Activated naive CD4-positive, alpha-beta T cell treated with Interleukin-2 at 50 U/mL for 16 hours (primary cell): ENCODE measurements around the gene HSH2D.

Experiments used
- DNase-seq: peaks from one replicate; pipeline ENCODE4 v3.0.0-alpha.2; 2020

The HSH2D gene

GRCh38 chr19:16121141-16121540 is 22.3 kb upstream of the HSH2D start:
- DNase-seq, result no peak

GRCh38 chr19:16121967-16122366 is 21.5 kb upstream of the HSH2D start:
- no peak for DNase-seq

DNA sequence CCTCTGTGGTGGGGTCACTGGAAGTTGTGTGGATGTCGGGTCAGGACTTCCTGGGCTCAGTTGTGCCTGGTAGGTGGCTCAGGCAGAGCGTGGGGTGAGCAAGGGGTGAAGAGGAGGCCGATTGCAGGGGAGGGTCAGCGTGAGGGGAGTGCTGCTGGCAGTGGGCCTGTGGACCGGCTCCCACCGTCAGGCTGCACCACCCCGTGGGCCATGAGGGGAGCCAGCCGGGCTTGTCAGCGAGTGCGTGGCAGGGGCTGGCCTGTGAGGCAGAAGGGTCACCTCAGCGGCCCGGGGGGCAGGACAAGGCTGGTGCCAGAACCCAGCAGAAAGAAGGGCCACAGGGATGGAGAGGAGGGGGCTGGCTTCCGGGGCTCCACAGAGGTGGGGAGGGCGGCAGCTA is 18.5 kb upstream of the HSH2D start:
- DNase-seq, result no peak

GRCh38 chr19:16125737-16126495 is 17.6 kb upstream of the HSH2D start:
- DNase-seq, result no peak

GRCh38 chr19:16127080-16127479 is 16.4 kb upstream of the HSH2D start:
- no peak for DNase-seq

DNA sequence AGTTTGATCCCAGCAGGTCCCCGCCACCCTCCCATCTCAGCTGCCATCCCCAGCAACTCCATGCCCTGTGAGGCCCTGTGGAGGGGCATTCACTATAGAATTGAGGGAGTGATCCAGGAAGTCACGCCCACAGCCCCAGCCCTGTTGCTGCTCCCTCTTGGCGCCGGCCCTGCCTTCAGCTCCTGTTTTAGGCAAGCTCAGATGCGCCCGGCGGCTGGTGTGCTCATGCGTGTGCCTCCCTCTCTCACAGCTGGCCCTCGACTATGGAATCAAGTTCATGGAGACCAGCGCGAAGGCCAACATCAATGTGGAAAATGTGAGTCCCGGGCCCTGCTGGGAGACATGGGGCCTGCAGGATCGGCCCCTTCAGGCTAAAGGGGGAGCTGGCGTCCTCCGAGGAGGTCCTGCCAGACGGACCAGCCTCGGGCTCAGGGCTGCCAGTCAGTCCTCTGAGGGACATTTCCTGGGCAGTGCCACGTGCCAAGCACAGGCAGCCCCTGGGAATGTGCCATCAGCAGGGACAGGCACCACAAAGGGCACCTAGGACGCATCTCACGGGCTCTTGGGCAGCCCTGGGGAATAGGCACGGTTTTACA is 15.6 kb upstream of the HSH2D start:
- no peak for DNase-seq

DNA sequence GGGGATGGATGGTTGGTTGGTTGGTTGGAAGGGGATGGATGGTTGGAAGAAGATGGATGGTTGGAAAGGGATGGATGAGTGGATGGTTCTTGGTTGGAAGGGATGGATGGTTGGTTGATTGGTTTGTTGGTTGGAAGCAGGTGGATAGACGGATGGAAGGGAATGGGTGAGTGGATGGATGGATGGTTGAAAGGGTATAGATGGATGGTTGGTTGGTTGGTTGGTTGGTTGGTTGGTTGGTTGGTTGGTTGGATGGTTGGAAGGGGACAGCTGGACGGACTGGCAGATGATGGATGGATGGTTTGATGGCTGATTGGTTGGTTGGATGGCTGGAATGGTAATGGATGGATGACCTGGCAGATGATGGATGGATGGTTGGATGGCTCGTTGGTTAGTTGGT is 11.8 kb upstream of the HSH2D start:
- DNase-seq, result no peak

- no peak for DNase-seq
Measured at GRCh38 chr19:16133818-16134217, 9.7 kb upstream of the HSH2D start.

DNA sequence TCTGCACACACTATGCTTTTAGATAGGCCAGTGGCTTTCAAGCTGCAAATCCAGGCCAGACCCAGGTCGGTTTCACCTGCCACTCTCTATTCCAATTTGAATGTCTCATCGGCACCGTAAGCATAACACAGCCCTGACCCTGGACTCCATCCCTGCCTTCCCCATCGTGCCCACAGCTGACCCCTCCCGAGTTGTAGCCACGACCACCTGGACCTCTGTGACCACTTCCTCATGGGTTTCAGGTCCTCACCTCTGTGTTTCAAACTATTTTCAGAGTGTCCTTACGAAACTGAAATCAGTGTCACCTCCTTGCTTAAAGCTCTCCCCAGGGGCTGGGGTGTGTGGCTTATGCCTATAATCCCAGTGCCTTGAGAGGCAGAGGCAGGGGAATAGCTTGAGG is 9.0 kb upstream of the HSH2D start:
- DNase-seq, result no peak

GRCh38 chr19:16135430-16136127 is 7.9 kb upstream of the HSH2D start:
- DNase-seq, result no peak

DNA sequence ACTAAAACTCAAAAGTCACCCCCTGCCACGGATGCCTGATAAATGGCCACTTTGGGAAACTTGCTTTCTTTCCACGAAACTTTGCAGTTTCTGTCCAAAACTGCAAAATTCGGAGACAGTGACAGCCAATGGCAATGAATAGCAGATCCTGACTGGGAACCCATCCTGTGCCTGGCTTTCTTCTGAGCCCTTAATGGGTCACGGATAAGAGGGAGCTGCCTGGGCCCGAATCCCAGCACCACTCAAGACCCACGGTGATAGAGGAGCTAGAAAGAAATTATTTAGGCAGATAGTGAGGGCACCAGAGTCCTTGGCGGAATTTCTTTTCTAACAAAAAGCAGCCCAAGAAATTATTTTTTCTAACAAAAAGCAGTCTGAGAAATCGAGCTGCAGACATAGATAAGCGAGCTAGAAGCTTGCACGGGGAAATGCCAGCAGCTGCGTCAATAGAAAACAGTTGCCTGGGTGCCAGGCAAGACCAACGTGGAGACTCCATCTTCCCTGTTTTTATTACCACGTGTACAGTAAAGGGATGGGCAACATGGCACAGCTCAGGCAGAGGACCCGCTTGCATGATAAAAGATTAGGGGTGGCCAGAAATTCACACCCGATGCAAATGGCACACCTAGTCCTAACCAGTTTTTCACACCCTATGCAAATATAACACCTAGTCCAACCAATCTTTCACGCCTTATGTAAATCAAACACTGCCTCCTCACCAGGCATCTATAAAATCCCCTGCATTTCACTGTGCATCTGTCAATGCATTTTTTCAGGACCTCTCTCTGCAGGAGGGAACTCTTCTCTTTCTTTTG is 7.1 kb upstream of the HSH2D start:
- no peak for DNase-seq

GRCh38 chr19:16139752-16140151 is 3.7 kb upstream of the HSH2D start:
- no peak for DNase-seq

DNA sequence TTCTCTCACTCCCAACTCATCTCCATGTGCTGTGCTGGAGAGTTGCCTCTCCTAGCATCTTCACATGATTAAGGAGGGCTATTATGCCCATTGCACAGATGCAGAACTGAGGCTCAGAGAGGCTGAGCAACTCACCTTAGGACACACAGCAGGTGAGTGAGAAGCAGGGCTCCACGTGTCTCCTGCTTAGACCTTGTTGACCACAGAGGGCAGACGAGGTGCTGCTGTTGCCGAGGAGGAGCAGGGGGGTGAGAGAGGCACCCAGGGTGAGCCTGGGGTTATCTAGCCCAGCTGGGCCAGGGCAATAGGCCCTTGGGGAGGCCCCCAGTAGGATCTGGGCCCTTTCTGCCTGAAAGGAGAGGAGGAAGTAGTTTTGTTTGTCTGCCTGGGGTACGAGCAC is 2.4 kb upstream of the HSH2D start:
- DNase-seq, result no peak

DNA sequence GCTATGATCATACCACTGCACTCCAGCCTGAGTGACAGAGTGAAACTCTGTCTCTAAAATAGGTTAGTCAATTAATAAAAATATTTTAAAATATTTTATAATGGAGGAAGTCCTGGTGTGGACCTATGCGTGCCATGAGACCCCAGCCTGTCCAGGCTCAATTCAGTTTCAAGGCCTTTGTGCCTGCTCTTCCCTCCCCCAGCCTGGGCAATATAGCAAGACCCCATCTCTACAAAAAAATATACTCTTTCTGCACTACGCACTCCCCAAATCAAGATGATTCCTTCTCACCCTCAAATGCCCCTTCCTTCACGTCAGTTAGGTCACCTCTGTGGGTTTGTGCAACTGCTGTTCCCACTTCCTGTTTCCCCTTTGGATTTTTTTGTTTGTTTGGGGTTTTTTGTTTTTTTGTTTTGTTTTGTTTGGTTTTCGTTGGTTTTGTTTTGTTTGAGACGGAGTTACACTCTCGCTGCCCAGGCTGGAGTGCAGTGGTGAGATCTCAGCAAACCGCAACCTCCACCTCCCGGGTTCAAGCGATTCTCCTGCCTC is 1.4 kb upstream of the HSH2D start:
- DNase-seq, result no peak

DNA sequence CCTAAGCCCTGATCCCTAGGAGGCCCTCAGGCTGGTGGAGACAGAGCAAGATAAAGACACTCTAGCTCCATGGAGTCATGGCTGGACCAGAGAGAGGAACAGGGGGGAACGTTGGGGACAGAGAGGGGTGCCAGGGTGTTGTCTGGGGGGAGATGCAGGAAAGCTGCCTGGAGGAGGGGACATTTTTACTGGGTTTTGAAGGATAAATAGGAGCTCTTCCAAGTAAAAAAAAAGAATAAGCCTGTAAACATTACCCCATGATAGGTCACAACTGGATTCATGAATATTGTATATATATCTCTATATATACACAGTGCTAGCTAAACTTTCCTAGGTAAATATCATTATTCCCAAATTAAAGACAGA is 714 bp downstream of the HSH2D start:
- DNase-seq, result no peak

- DNase-seq, result no peak
Measured at GRCh38 chr19:16146112-16146511, 2.6 kb downstream of the HSH2D start.

- no peak for DNase-seq
Measured at GRCh38 chr19:16148443-16149229, 5.2 kb downstream of the HSH2D start.

- DNase-seq, result no peak
Measured at GRCh38 chr19:16153582-16154336, 10.3 kb downstream of the HSH2D start.

DNA sequence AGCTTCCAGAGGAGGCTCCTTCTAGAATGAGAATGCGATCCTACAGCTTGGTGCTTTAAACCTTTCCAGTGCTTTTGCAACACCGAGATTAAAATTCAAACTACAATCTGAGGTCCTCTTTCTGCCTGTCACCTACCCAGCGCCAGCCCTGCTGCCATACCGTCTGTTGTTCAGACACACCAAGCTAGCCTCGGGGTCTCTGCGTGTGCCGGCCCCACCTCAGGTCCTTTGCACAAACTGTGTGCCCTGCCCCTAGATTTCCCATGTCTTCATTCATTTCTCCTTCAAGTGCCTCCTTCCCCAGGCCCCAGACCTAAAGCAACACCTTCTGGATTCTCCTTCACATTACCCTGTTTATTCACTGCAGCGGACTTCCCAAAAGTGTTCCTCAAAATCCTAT is 11.1 kb downstream of the HSH2D start:
- DNase-seq, result no peak

- no peak for DNase-seq
Measured at GRCh38 chr19:16155128-16155527, 11.6 kb downstream of the HSH2D start.

DNA sequence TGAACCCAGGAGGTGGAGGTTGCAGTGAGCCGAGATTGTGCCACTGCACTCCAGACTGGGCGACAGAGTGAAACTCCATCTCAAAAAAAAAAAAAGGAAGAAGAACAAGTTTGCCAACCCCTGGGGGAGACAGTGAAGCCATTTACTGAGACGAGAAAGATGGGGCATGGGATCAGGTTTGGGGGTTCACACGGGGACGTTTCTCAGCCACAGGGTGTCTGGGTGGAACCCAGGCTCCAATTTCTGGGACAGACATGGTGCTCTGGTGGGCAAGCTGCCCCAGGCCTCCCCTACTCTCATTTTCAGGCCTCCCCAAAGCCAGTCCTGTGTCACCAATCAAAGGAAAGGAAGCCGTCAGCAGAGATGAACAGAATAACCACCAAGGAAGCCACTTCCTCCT is 13.4 kb downstream of the HSH2D start:
- DNase-seq, result no peak

DNA sequence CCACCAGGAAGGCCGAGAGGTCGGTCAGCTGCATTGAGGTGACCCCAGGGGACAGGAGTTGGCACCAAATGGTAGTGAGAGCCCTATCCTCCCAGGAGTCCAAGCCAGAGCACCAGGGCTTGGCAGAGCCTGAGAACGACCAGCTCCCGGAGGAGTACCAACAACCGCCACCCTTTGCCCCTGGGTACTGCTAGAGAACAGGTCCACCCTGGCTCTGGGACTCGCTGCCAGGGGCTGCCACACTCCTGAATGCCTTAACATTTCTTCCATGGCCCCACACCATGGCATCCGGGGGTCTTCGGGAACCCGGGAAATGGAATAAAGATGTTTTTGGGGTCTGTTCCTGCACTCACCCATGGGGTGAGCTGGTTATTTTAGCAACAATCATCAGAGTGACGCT is 14.1 kb downstream of the HSH2D start:
- no peak for DNase-seq
